ENCODE measurements around the gene KRT8. TPM values are rescaled to one million over a fixed set of nuclear protein-coding genes. Genes with fewer than 3 reads are reported as not detected.

The KRT8 gene
- total RNA-seq, 1 donor from 2014 or later = 8.3 TPM

DNA sequence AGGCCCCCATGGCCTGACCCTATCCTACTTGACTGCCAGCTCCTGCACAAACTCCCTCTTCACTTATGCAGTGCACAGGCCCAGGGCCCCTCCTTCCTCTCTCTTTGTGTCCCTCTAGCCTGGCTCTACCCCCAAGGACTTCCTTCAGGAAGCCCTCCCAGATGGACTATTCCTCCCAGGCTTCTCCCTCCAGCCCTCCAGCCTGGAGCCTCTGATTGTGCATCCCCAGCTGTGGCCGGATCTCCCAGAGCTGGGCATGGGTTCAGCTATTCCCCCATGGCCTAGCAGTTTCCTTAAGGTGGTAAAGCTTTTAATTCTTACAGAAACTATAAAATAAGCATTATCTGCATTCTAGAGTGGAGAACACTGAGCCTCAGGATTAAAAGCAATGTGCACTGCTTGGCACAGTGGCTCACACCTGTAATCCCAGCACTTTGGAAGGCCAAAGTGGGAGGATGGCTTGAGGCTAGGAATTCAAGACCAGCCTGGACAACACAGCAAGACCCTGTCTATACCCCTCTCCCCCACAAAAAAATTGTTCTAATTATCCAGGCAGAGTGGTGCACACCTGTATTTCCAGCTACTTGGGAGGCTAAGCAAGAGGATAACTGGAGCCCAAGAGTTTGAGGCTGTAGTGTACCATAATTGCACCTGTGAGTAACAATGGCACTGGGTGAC, 16.8 kb upstream of the KRT8 start:
- Mint-ChIP-seq H3K27me3 (ENCODE audit: low read depth) (no peaks in the 10 kb centered on the region), H3K27ac (ENCODE audit: unreplicated experiment) (peak overlapping the region; percentile 64), H3K9me3 (no peaks in the 10 kb centered on the region), H3K4me3 (no peak overlapping the region), H3K36me3 (ENCODE audit: low read depth) (no peaks in the 10 kb centered on the region), H3K4me1 (peaks cover 26% of the 10 kb centered on the region)
- TF ChIP-seq, protein P1, sequence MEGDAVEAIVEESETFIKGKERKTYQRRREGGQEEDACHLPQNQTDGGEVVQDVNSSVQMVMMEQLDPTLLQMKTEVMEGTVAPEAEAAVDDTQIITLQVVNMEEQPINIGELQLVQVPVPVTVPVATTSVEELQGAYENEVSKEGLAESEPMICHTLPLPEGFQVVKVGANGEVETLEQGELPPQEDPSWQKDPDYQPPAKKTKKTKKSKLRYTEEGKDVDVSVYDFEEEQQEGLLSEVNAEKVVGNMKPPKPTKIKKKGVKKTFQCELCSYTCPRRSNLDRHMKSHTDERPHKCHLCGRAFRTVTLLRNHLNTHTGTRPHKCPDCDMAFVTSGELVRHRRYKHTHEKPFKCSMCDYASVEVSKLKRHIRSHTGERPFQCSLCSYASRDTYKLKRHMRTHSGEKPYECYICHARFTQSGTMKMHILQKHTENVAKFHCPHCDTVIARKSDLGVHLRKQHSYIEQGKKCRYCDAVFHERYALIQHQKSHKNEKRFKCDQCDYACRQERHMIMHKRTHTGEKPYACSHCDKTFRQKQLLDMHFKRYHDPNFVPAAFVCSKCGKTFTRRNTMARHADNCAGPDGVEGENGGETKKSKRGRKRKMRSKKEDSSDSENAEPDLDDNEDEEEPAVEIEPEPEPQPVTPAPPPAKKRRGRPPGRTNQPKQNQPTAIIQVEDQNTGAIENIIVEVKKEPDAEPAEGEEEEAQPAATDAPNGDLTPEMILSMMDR (conservative IDR thresholded peaks at IDR 0.05) = no peak
- no peak for DNase-seq (ENCODE audit: low read depth, low spot score)

DNA sequence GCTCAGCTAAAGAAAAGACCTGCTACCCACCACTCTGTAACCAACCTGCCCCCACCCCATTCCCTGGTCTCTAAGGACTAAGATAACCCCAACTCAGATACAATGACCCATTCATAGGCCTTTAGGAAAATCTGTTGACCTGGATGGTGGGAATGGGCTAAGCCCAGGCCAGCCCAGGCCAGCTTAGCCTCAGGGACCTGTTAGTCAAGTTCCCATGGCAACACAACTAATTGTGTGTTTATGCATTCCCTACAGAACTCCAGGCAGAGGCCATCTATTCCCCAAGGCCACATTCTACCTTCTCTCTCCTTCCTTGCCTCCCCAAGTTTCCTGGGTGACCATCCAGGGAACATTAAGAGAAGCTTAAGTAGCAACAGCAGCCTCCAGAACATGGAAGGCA, 16.1 kb upstream of the KRT8 start:
- no peak overlapping the region for H3K4me3 Mint-ChIP-seq
- H3K27ac Mint-ChIP-seq (ENCODE audit: unreplicated experiment) = peak overlapping the region; percentile 64
- no peaks in the 10 kb centered on the region for H3K27me3 Mint-ChIP-seq (ENCODE audit: low read depth)
- no peak for DNase-seq (ENCODE audit: low read depth, low spot score)
- H3K36me3 Mint-ChIP-seq (ENCODE audit: low read depth) = no peaks in the 10 kb centered on the region
- H3K4me1 Mint-ChIP-seq = peaks cover 19% of the 10 kb centered on the region
- TF ChIP-seq, protein P1 (conservative IDR thresholded peaks at IDR 0.05) = no peak
- no peaks in the 10 kb centered on the region for H3K9me3 Mint-ChIP-seq

DNA sequence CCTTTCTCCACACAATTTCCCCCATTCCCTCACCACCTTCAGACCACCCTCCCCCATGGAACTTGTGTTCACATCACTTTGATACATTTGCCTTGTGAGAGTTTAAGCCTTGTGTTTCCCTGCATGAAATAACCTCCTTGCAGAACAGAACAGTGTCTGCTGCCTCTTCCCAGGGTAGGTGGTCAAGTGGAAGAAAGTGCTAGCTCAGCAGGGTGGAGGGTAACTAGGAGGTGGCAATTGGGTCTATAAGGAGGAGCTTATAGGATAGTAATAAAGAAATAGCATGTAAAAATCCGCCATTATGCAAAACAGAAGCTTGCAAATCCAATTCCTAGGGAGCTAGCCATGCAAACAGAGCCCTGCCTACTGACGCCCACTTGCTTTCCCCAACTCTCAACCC, 13.9 kb upstream of the KRT8 start:
- Mint-ChIP-seq H3K4me3 (no peak overlapping the region), H3K36me3 (ENCODE audit: low read depth) (no peaks in the 10 kb centered on the region), H3K9me3 (no peaks in the 10 kb centered on the region), H3K27ac (ENCODE audit: unreplicated experiment) (no peak overlapping the region), H3K27me3 (ENCODE audit: low read depth) (no peaks in the 10 kb centered on the region), H3K4me1 (peaks cover 14% of the 10 kb centered on the region)
- TF ChIP-seq, protein P1 (conservative IDR thresholded peaks at IDR 0.05) = no peak
- DNase-seq (ENCODE audit: low read depth, low spot score) = no peak

DNA sequence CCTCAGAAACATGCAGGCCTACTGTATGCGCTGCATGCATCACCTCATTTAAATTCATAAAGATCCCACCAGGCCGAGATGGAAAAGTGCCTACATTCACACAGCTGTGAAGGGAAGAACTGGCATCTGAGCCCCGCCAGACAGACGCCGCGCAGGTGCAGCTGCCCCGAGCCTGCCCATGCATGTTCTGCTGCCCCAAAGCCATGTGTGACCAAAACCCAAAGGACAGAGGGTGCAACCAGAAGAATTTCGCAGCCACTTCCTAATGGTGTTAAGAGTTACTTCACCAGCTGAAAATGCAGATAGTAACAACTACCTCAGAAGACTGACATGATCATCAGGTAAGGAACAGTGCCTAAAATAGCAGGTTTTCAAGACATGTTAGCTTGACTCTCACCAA, 13.5 kb upstream of the KRT8 start:
- Mint-ChIP-seq H3K36me3 (ENCODE audit: low read depth) (no peaks in the 10 kb centered on the region), H3K27me3 (ENCODE audit: low read depth) (no peaks in the 10 kb centered on the region), H3K4me1 (peaks cover 14% of the 10 kb centered on the region), H3K27ac (ENCODE audit: unreplicated experiment) (no peak overlapping the region), H3K9me3 (no peaks in the 10 kb centered on the region), H3K4me3 (no peak overlapping the region)
- DNase-seq (ENCODE audit: low read depth, low spot score) = no peak
- TF ChIP-seq, protein P1 (conservative IDR thresholded peaks at IDR 0.05) = no peak

DNA sequence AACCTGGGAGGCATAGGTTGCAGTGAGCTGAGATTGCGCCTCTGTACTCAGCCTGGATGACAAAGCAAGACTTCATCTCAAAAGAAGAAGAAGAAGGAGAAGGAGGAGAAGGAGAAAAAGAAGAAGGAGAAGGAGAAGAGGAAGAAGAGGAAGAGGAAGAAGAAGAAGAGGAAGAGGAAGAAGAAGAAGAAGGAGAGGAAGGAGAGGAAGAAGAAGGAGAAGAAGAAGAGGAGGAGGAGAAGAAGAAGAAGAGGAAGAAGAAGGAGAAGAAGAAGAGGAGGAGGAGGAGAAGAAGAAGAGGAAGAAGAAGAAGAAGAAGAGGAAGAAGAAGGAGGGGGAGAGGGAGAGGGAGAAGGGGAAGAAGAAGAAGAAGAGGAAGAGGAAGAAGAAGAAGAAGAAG, 12.9 kb upstream of the KRT8 start:
- Mint-ChIP-seq H3K9me3 (no peaks in the 10 kb centered on the region), H3K27me3 (ENCODE audit: low read depth) (no peaks in the 10 kb centered on the region), H3K27ac (ENCODE audit: unreplicated experiment) (no peak overlapping the region), H3K4me1 (peaks cover 14% of the 10 kb centered on the region), H3K36me3 (ENCODE audit: low read depth) (no peaks in the 10 kb centered on the region), H3K4me3 (no peak overlapping the region)
- DNase-seq (ENCODE audit: low read depth, low spot score) = no peak
- TF ChIP-seq, protein P1 (conservative IDR thresholded peaks at IDR 0.05) = no peak

Measured in neural crest cell (in vitro differentiated cells).